Stimulated activated CD4-positive, alpha-beta T cell treated with anti-CD3 and anti-CD28 coated beads, TNF-alpha, amount 100 ng/mL, for 4 hours (primary cell): ENCODE measurements around the gene RHCG.

Experiments used
- DNase-seq, 3 experiments: peaks; one replicate each; pipeline ENCODE4 v3.0.0-alpha.2; 2020; ENCODE audit warnings: low read depth in 3 of 3

The RHCG gene

GRCh38 chr15:89496155-89497098 is at the start of gene RHCG:
Gene RHCG, minus strand, starts transcription at chr15:89496583. Its CDS starts 39 bp downstream, at chr15:89496544.
- DNase-seq = no peak

- no peak for DNase-seq
Observed at GRCh38 chr15:89543389-89543788, 47.0 kb upstream of the RHCG start.

DNA sequence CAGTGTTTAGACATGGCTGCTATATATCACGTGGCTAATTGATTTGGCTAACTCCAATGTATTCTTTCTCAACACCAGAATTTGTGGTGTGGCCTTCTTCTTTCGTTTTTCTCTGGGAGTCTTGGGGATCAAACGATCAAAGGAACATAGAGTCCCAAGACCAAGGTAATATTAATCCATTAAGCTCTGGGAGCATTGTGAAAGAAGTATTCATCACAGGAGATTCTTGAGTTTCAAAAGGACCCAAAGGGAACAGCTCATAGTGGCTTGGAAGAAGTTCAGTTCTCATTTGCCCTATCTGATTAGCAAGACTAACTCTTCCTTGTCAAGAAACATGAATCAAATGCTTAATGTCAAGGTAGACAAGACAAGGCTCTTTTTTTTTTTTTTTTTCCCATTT is 46.0 kb upstream of the RHCG start:
- no peak for DNase-seq

GRCh38 chr15:89539027-89539426 is 42.6 kb upstream of the RHCG start:
- no peak for DNase-seq

DNA sequence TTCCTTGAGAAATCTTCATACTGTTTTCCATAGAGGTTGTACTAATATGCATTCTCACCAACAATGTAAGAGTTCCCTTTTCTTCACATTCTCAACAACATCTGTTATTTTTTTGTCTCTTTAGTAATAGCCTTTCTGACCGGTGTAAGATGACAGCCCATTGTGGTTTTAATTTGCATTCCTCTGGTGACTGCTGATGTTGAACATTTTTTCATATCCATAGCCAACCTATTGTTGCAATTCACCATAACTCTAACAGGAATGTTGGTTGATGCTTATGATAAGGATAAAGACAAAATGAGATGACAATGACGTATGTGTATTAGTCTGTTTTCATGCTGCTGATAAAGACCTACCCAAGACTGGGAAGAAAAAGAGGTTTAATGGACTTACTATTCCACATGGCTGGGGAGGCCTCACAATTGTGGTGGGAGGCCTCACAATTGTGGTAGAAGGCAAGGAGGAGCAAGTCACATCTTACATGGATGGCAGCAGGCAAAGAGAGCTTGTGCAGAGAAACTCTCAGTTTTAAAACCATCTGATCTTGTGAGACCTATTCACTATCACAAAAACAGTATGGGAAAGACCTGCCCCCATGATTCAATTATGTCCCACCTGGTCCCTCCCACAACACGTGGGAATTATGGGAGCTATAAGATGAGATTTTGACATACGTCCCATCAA is 37.6 kb upstream of the RHCG start:
- no peak for DNase-seq

DNA sequence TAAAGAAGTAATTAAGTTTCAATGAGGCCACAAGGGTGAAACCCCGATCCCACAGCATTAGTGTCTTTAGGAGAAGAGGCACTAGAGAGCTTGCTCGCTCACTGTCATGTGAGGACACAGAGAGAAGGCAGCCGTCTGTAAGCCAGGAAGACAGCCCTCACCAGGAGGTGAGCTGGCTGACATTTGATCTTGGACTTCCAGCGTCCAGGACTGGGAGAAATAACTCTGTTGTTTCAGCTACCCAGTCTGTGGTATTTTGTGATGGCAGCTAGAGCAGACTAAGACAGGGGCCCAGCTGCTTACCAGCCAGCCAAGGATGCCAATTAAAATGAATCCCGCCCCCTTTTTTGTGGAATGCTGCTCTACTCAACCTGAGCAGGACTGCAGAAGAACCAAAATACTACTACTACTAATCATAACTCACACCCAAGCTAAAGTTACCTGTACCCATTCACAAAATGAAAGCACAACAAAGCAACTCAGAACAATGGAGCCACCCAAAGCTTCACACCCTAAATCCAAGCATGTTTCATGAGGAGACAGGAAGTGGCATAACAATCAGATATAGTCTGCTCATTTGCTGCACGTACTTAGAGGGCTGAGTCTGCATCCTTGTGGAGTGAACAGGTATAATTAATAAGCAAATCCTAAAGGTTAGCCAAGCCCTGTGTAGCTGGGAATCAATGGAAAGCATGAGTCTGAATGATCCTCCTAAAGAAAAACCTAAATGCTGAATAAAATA is 35.6 kb upstream of the RHCG start:
- DNase-seq = no peak

DNA sequence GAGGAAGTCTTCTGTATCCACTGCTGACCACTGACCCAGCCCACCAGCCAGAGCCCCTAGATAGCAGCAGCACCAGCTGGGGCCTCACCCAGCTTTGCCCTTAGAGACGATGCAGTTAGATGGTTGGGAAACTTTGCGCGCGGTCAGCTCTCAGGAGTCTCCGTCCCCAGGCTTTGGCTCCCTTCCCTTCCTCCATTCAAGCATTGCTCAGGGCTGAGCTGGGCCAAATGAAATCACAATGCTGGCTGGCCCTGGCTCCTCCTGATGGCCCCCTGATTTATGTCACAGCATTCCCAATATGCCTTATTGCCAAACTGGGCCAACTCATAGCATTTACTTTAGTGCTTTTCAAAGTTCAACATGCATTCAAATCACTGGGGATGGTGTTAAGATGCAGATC is 34.6 kb upstream of the RHCG start:
- no peak for DNase-seq

- DNase-seq = no peak
Observed at GRCh38 chr15:89528757-89529352, 32.5 kb upstream of the RHCG start.

DNA sequence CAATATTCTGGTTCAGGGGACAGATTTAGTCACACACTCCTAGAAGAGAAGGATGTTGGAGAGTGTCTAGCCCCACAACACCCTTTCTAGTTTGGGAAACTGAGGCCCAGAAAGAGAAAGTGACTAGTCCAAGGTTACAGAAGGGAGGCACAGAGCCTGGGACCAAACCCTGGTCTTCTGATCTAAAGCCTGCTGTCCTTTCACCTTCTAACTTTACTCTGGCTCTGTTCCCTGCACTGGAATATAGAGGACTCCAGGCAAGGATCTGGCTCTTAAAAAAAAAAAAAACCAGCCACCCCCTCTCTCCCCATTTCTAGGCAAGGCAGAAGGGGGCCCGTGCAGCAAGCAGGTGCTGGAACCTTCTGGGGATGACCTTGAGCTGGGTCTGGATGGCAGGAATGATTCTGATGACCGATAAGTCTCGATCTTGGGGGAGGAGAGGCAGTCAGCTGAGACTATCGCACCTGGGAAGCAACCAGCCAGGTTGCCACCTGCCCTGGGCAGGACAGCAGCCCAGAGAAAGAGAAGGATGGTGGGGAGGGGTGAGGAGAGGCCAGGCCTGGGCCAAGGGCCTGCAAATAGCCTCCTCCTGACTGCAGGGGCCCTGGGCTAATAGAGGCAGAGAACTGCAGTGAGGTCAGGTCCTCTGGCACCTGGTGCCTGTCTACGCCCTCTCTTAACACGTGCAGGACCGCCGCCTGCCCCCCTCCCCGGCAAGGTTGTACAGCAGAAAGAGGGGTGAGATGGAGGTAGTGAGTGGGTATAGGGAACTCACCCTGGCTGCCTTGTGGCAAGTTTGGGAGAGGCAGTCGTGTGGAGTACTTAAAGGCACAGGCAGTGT is 30.4 kb upstream of the RHCG start:
- DNase-seq = no peak

DNA sequence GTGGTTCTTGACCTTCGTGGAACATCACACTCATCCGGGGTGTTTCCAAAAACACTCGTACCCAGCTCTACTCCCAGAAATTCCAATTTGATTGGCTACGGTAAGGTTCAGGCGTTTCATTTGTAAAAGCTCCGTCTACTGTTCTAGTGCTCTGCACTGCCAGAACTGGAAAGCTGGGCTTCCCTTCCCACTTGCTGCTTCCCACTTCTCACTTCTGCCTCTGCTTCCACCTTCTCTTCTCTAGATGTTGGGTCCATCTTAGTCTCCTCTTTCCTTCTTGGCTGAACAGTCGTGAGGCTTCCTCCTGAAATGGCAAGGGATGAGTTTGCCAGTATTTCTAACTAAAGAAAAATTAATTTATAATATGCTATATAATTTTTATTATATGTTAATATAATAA is 29.8 kb upstream of the RHCG start:
- DNase-seq = no peak

- DNase-seq = no peak
Observed at GRCh38 chr15:89524184-89524583, 27.8 kb upstream of the RHCG start.

DNA sequence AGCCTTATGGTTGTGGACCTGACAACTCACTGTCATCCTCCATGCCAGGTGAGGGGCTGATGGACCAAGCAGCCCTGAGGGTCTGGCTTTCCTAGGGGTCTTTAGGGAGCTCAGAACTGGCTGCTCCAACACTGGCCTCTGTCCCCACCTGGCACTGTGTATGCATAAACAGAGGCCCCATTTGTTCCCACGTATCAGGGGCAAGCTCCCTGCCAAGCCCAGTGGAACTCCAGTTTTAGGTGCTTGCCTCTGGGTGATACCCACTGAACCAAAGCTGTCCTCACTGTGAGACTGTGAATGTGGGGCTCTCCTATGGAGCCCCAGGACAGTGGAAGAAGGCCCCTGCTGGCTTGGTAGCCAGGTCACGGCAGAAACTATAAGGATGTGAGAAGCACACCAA is 26.7 kb upstream of the RHCG start:
- DNase-seq = no peak

DNA sequence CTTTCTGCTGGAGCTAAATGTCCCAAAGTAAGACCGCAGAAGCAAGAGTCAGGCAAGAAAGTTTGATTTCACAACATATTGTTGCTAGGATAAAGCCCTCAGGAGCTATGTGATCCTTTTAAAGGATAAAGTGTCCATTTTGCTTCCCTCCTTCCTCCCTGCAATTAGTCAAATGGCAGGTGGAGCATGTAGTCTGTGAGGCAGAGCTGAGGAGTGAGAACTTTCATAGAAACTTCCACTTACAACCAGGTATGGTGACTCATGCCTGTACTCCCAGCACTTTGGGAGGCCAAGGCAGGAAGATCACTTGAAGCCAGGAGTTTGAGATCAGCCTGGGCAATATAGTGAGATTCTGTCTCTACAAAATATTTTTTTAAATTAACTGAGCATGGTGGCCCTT is 25.2 kb upstream of the RHCG start:
- DNase-seq = no peak

DNA sequence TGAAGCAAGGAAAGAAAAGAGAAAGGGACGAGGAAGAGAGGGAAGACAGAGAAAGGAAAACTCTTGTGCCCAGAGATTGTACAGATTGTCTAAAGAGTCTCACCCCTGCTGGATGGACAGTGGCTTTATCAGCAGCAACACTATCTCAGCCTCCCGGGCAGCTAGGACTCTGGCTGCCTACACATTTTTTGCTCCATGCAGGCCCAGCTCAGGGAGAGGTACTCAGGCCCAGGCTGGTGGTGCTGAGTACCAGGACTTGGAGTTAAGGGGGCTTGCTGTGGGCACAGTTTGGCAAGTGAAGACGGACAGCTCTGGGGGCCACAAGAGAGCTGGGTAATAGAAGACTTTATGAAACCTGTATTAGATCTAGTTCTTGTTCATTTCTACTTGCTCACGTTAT is 19.1 kb upstream of the RHCG start:
- DNase-seq = no peak

- DNase-seq = no peak
Observed at GRCh38 chr15:89514596-89515406, 18.4 kb upstream of the RHCG start.

DNA sequence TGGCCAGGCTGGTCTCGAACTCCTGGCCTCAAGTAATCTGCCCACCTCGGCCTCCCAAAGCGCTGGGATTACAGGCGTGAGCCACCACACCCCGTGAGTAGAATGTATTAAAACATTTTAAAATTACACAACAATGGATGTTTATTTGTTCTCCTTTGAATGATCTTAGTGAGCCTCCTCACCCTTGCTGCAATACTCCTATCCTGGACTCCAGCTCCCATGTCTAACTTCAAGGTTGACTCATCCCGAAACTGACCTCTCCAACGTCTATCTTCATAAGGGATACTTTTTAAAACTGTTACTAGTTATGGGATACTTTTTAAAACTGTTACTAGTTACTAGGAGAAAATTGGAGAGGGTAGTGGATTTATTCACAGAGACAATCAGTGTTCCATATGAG is 17.8 kb upstream of the RHCG start:
- DNase-seq = no peak

DNA sequence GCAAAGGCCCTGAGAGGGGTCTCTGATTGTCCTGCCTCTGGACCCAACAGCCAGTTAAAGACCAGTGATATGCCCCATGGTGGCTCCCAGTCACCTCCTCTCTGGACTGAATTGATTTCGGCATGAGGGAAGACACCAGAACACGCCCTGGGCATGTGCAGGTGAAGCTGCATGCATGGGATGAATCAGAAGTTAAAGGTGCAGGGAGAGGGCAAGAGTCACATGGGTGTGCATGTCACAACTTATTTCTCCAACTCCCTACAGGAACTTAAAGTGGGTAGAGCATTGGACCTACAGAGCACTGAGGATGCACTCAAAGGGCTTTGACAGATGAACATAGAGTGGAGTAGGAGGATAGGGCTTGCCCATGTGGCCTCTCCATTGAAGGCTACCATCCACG is 16.9 kb upstream of the RHCG start:
- DNase-seq = no peak

DNA sequence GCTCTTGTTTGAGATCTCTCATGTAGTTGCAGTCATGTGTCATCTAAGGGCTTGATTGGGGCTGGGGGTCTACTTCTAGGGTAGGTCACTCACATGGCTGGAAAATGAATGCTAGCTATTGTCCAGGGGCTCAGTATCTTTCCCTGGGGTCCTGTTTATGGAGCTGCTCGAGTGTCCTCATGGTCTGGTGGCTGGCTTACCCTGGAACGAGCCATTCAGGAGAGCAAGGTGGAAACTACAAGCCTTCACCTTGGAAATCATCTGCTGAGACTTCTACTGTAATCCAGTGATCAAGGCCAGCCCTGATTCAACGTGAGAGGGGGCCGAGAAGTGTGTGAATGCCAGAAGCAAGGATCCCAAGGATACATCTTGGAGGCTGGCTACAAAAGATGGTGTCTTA is 16.2 kb upstream of the RHCG start:
- no peak for DNase-seq

DNA sequence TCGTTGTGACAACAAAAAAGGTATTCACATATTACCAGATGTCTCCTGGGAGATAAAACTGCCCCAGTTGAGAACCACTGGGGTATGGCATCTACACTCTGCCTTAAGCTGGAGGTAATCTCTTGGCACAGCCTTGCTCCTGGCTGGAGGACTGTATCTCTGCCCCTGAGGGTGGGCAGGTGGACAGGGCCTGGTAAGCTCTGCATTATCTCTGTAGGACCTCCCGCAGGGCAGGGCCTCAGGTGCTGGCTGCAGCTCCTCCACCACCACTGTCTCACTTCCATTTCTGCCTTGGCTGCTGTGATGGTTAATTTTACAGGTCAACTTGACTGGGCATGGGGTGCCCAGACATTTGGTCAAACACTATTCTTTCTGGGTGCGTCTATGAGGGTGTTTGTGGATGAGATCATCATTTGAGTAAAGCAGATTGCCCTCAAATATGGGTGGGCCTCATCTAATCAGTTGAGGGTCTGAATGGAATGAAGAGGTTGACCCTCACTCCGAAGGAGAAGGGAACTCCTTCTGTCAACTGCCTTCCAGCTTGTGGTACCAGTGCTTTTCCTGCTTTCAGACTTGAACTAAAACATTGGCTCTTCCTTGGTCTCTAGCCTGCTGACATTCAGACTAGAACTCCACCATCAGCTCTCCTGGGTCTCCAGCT is 9.8 kb upstream of the RHCG start:
- no peak for DNase-seq

DNA sequence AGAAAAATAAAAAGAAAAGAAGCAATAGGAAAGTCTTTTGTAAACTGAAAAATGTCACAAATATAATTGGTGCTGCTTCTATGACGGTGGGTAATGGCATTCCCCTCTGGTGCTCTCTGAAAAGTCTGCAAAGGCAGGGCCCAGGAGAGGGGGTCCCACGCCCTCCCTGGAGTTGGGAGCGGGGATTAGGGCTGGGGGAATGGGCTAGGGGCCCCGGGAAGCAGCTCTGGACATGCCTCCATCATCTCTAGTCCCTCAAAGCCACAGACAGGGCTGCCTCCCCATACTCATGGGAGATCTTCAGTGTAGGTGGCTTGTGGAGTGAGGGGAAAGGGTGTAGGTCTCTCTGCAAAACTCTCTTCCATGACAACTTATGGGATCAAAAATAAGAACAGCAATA is 7.8 kb upstream of the RHCG start:
- no peak for DNase-seq
